Activated CD8-positive, alpha-beta memory T cell treated with anti-CD3 and anti-CD28 coated beads for 1 hour (primary cell): ENCODE results near the gene ANKRD12.

ENCODE experiments used
- DNase-seq, 2 donors: peaks; one replicate each; pipeline ENCODE4 v3.0.0-alpha.2; 2020; ENCODE audit warnings: low read depth in 1 of 2; ENCODE audit errors: extremely low read depth in 1 of 2

ANKRD12 gene

DNA sequence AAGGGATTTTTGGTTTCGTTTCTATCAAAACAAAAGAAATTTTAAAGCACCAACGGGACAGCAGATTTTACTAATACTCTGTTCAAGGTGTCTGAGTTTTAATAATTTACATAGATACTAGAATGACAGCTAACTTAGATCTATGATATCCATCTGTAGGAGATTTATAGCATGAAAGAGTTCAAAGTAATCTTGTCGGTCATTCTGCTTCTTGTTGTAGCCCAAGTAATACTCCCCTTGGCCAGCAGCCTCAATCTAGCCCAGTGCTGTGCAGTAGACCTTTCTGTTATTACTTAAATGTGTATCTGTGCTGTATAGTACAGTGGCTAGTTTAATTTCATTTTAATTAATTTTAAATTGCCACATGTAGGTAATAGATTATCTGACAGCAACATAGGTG, 44.7 kb downstream of the ANKRD12 start:
- no peak for DNase-seq

DNA sequence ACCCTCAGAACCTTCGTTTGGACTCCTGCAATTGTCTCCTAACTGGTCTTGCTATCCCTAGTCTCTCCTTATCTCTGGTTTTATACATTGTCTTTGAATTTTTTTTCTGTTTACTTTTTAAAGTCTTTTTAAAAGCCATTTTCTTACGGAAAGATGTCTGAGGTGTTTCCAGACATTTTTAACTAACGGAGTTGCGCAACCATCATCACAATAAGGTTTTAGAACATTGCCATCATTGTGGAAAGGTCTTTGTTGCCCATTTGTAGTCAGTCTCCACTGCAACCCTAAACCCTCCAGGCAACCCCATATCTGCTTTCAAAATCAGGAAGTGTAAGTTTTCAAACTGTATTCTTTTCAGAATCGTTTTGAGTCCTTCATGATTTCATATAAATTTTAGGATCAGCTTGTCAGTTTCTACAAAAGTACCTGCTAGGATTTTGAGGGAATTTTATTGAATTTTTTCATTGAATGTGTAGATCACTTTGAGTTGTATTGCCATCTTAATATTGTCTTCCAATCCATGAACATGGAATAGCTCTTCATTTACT, 46.3 kb downstream of the ANKRD12 start:
- no peak for DNase-seq

DNA sequence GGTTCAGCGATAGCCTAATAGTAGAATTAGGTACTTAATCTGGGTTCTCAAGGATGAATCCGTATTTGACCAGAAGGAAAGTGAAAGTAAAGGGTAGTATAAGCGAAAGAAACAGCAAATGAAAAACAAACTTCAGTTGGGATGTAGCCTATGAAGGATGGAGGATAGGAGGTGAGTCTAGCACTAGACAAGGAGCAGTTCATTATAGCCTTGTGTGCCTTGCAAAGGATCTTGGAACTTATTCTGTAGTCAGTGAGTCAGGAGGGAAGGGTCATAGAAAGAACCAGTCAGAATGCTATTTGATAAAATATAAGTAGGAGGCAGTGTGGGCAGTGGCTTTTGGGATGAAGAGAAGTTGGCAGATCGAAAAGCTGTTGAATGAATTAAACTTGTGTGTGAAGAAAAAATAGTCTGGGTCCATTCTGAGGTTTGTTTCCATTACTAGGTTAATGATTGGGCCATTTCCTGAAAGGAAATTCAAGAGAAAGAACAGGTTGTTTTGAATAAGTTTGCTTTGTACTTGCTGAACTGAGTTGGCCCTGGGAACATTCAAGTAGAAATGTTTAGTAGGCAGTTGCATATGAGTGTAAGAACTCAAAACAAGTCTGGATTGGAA, 48.5 kb downstream of the ANKRD12 start:
- DNase-seq, result no peak

DNA sequence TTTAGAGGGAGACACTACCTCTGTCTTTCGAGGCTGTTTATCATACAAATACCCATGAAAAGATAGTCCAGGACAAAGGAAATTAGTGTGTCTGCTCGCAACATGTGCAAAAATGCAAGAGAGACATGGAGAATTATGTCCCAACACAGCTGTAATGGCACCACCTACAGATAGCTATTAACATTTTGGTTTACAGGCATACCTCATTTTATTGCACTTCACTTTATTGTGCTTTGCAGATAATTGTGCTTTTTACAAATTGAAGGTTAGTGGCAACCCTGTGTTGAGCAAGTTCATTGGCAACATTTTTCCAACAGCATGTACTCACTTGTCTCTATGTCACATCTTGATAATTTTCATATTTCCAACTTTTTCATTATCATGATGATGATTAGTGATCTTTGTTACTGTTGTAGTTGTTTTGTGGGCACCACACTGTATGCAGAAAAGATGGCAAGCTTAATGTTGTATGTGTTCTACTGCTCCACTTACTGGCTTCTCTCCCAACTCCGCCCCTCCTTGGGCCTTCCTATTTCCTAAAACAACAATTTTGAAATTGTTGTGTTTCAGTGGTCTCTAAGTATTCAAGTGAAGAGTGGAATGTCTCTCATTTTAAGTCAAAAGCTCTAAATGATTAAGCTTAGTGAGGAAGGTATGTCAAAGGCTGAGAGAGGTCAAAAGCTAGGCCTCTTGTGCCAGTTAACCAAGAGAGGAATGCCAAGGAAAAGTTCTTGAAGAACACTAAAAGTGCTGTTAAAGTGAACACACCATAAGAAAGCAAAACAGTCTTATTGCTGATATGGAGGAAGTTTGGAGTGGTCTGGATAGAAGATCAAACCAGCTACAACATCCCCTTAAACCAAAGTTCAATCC, 52.0 kb downstream of the ANKRD12 start:
- DNase-seq, result no peak

DNA sequence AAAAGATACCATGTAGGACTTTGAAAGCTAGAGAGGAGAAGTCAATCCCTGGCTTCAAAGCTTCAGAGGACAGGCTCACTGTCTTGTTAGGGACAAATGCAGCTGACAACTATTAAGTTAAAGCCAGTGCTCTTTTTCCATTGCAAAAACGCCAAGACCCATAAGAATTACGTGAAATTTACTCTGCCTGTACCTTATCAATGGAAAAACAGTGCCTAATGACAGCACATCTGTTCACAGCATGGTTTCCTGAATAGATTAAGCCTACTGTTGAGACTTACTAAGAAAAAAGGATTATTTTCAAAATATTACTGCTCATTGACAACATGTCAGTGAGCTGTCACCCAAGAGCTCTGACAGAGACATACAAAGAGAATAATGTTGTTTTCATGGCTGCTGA, 52.9 kb downstream of the ANKRD12 start:
- DNase-seq, result no peak

DNA sequence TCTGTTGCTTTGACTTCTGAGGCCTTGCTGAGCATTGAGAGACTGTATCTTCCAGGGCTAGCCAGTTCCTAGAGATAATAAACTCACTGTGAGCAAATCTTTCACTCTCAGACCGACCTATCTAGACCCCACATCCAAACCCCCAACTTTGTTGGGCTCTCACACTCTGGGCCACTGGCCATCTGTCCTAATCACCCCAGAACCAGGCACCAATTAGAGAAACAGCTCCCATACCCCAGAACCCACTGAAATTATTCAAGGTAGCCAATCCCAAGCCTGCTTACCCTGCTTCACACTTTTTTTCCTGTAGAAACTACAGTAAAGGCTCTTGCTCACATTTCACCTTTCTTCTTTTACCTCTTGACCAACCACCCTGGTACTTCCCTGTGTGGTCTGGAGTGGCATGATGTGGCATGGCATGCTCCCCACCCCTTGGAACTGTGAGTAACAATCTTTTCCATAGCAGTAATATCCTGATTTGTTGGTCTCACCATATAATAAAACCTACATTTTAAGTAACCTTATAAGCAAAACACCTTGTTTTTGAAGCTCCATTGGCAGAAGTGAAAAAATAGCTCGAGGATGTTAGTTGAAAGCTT, 55.2 kb downstream of the ANKRD12 start:
- DNase-seq, result no peak

DNA sequence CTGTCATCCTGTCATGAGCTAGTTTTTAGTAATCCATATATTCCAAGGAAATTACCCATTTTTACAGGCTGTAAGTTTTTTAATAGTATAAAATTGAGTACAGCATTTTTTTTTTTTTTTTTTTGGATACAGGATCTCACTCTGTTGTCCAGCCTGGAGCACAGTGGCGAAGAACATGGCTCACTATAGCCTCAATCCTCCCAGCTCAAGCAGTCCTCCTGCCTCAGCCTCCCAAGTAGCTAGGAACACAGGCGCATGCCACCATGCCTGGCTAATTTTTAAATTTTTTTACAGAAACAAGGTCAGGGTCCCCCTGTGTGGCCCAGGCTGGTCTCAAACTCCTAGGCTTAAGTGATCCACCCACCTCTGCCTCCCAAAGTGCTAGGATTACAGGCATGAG, 56.5 kb downstream of the ANKRD12 start:
- no peak for DNase-seq

DNA sequence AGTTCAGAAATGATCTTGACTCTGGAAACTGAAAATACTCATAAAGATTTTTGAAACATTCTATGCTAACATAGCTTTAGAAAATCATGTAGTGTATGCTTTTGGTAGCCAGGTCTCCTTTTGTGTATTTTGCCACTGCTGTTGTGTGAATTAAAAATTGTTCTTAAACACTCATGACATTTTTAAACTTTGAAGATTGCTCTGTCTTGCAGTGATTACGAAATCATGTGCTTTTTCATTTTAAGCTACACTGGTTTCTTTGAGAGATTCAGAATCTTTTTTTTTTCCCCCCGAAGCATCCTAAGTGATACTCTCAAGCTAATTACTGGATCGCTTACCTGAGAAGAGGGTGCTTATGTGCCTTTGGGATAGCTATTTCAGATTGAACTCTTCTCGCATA, 60.0 kb downstream of the ANKRD12 start:
- no peak for DNase-seq

DNA sequence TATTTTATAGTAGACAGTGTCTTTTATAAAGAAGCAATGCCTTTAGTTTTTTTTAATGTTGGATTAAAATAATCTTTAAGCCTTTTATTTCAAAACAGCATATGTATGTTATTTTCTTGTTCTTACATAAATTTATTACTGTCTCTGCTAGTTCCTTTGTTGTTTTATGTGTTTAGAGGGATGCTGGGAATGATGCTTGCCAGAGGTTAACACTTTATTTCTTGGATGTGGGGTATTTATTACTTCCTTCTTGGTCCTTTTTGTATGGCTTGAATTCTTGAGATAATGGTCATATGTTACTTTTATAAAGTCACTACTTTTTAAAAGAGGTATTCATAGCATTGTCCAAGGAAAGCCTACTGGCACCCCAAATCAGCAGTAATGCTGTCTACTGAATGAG, 63.1 kb downstream of the ANKRD12 start:
- DNase-seq, result no peak

DNA sequence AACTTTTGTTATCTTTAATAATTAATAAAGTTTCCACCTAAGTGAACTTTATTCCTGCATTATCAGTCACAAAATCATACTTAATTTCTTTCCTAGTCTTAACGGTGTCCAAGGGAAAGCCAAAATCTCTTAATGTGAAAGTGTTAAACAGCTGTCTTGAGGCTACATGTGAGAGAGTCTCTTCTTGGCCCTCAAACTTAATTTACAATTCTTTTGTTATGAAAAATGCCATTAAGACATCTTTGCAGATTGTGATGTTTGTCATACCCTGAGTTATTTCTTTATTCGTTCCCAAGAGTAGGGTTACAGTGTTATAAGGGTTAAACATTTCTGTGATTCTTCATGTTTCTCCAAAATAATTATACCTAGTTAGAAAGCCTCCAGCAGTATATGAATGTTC, 64.6 kb downstream of the ANKRD12 start:
- no peak for DNase-seq

DNA sequence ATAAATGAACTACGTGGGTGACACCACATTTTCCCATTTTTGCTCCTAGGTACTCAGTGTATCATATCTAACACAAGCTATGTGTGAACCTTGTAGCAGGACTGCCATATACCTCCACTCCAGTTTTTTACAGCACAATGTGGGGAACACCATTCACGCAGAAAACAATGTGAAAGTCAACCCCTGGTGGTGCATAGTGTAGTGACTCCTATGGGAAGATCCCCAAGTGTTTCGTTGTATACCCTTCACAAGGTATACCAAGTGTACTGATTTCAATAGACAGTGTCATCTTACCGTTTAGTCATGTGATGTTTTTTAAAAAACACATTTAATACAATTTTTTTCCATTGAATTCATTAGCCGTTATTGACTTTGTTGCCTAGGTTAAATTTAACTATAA, 68.1 kb downstream of the ANKRD12 start:
- no peak for DNase-seq

DNA sequence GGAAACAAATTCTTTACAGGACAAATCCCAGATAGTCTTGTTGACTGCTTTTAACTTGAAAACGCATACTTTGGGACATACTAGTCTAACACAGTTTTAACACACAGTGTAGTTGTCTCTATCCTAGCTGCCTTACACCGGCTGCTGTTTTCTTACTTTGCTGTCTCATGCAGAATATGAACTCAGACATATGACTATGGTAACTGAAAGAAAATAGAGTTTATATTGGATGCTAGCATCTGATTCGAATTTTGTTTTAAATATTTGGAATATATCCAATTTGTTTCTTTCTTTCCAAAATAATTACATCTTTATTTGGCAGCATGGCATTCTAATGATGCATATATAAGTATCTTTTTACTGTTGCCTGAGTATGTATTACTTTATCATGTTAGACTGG, 69.8 kb downstream of the ANKRD12 start:
- no peak for DNase-seq

DNA sequence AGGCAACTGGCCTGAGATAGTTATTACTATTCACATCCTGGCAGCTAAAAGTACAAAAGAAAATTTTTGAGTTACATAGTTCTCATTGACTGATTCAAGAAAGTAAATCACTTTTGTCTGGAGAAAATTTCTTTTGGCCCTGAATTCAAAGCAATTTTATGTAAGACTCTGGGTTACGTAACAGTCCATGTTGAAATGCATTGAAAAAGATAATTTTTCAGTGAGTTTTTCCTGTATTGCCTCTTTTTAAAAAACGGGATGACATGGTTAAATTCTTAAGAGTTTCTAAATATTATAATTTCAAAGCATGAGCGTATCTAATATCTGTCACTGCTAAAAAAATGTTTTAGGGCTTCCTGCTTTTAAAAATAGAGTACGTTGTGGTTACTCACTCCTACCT, 72.7 kb downstream of the ANKRD12 start:
- no peak for DNase-seq

DNA sequence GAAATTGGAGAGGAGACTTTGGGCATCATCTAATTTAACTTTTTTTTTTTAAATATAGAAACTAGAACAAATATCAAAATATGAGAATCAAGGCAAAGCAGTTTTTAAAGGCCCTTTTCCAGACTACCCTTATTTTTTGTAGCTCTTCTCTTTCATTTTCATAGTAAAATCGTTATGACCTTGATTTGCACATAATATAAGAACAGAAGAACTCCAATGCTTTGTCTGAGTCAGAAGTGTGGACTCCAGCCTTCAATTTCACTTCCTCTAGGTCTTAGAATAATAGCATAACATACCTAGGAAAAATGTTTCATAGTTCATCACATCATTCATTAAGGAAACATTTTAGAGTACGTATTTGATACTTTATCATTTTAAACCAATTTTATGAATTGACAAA, 74.4 kb downstream of the ANKRD12 start:
- DNase-seq, result no peak

DNA sequence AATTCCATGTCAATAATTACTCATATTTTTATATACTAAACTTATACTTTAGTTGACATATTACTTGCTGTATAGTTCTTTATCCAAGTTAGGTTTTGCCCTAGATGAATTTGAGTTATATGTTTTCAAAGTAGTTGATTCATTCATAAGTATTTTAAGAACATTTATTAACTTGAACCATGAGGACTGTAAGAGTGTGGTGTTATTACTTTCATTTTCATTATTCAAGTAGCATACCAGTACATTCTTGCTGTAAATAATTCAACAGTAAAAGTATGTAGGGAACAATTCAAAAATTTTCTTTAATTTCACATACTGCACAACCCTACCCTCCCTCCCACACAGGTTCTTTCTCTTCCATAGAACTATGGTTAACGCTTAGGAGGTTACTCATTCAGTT, 75.4 kb downstream of the ANKRD12 start:
- DNase-seq, result no peak

DNA sequence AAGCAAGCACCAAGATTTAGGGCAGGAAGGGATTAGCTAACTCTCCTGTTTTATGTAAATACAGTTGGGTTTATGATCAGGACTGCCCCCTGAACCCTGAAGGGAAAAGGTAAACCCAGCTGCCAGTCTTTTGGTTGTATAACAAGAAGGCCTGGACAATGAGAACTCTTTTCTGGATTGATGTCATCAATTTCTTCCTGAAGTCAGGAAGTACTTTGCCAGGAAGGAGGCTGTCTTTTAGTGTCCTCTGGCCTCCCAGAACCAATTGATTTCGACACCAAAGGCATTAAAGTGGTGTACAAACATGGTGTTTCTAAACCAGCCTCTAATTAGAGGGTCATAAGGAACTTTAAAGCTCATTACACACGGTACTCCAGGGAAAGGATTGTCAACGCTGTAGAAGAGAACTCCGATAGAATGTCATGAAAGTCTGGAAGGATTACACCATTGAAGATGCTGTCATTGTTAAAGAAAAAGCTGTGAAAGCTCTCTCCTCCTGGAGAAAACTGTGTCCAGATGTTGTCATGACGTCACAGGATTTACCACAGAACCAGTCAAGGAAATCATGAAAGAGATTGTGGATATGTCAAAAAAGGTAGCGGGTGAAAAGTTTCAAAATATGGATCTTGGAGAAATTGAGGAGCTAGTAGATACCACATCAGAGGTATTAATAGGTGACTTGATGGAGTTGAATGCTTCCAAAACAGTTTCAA, 78.8 kb downstream of the ANKRD12 start:
- no peak for DNase-seq

DNA sequence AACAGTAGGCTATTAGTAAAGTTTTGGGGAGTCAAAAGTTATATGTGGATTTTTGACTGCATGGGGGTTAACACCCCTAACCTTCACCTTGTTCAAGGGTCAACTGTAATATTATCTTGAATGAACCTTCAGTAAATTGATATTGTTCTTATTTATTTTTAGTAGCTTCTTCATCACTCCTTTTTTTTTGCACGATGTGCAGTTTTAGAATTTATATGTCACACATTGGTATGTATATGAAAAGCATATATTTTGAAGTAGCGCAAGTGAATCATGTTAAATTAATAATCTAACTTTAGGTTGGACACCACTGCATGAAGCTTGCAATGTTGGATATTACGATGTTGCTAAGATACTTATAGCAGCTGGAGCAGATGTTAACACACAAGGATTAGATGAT, 79.9 kb downstream of the ANKRD12 start:
- DNase-seq, result no peak

DNA sequence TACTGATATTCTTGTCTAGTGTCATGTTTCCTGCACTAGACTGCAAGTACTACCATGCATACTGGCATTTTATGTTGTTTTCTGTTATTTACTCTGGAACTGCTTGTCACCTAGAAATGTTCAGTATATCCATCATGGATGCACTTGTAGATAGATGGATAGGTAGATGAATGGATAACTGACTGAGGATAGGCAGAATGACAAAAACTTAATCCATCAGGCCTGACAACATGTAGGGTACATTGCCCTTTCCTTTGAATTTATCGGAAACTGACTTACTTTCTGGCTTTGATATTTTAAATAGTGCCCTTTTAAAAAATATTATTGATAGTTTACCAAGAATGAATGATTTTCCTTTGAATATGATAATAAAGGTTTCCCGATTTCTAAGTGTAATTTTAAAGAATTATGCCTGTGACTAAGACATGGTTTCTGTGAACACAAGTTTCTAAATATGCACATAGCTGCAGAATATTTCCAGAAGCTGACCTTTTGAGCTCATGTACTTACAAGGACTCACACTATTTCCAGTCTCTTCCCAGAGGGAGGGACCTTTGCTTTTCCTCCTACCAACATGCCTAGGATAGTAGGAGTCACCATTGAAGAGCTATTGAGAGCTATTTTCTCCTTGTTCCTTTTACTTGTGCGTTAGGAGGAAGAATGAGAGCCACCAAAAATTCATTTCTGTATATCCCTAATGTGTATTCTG, 81.3 kb downstream of the ANKRD12 start:
- no peak for DNase-seq

DNA sequence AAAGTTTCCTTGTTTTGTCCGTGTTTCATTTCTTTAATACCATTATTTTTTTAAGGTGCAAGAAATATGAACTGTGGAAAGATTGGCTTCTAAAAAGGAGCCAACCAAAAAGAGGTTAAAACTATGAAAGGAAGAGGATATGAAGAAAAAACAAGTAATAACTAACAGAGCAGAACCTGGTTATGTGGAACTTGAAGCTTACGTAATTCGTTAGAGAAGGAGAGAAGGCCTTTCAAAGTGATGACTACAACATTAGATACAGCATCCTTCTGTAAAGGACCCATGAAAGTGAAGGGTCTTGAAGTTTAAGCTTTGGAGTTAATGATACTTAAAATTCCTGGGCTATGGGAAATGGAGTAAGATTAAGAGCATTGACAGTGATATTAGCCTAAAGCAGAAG, 84.5 kb downstream of the ANKRD12 start:
- no peak for DNase-seq

DNA sequence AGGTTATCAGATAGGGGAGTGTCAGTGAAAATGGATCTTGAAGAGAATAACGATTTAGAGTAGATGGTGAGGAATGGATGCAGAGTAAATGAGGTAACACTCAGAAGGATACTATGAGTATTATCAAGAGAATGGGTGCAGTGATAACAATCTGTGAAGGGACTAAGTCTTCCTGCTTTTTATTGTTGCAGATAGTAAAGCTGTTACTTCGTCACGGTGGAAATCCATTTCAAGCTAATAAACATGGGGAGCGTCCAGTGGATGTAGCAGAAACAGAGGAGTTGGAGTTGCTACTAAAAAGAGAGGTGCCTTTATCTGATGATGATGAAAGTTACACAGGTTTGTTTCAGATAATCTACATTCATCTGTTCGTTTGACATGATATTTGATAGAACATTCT, 85.1 kb downstream of the ANKRD12 start:
- no peak for DNase-seq

DNA sequence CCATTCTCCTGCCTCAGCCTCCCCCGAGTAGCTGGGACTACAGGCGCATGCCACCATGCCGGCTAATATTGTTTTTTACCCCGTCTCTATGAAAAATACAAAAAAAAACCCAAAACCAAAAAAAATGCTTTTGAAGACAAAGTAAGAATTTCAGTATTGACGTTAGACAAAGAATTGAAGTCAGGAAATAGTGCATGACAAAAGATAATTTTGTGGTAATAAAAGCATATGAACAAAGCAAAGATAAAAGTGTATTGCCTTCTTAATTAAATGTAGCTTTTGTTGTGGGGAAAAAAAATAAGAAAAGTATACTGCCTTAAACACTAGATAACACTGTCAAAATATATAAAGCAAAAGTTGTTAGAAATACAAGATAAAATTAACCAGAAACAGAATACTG, 86.8 kb downstream of the ANKRD12 start:
- DNase-seq, result no peak
